Measurements from ENCODE around the gene PHETA2. TPM values are rescaled to one million over a fixed set of nuclear protein-coding genes. Genes with fewer than 3 reads are reported as not detected.
"Not testable (repeated sequence)": the region's sequence is repeated elsewhere in the genome, so short reads cannot be mapped to it uniquely, and the experiment has no call there.

Gene PHETA2
- total RNA-seq, 1 donor from 2014 or later, result 8.1 TPM

DNA sequence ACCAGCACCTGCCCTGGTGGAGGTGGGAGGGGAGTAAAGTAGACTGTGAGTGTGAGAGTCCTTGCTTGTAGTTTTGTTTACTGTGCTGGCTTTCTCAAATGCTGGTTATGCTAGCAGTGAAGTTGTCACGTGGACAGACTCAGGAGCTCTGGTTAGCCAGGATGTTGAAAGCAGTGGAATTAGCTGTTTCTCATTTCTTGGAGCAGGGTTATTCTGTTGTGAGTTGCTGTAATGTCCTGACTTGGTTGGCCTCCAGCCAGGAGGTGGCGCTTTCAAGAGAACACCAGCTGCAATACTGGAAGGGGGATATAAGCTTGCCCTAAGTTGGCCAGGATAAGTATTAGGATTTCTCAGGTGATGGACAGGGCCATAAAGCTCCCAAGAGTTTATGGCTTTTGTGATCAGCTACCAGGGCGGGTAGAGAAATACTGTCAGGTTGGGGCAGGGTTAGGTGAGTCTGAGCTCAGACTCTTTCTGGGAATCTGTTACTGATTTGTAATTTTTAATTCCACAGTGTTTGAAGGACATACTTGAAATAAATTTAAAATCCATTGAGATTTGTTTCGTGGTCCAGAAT is 42.9 kb downstream of the PHETA2 start:
- Mint-ChIP-seq H3K36me3 (peaks cover 24% of the 10 kb centered on the region), H3K9me3 (peaks cover 21% of the 10 kb centered on the region), H3K27me3 (ENCODE audit: low read depth) (no peaks in the 10 kb centered on the region), H3K4me3 (no peak overlapping the region), H3K4me1 (no peaks in the 10 kb centered on the region), H3K27ac (no peak overlapping the region)
- no peak for DNase-seq (ENCODE audit: low spot score in 2 of 2, unreplicated experiment in 2 of 2)
- TF ChIP-seq, protein P1, sequence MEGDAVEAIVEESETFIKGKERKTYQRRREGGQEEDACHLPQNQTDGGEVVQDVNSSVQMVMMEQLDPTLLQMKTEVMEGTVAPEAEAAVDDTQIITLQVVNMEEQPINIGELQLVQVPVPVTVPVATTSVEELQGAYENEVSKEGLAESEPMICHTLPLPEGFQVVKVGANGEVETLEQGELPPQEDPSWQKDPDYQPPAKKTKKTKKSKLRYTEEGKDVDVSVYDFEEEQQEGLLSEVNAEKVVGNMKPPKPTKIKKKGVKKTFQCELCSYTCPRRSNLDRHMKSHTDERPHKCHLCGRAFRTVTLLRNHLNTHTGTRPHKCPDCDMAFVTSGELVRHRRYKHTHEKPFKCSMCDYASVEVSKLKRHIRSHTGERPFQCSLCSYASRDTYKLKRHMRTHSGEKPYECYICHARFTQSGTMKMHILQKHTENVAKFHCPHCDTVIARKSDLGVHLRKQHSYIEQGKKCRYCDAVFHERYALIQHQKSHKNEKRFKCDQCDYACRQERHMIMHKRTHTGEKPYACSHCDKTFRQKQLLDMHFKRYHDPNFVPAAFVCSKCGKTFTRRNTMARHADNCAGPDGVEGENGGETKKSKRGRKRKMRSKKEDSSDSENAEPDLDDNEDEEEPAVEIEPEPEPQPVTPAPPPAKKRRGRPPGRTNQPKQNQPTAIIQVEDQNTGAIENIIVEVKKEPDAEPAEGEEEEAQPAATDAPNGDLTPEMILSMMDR (IDR thresholded peaks at IDR 0.05; ENCODE audit: unreplicated experiment), result no peak

DNA sequence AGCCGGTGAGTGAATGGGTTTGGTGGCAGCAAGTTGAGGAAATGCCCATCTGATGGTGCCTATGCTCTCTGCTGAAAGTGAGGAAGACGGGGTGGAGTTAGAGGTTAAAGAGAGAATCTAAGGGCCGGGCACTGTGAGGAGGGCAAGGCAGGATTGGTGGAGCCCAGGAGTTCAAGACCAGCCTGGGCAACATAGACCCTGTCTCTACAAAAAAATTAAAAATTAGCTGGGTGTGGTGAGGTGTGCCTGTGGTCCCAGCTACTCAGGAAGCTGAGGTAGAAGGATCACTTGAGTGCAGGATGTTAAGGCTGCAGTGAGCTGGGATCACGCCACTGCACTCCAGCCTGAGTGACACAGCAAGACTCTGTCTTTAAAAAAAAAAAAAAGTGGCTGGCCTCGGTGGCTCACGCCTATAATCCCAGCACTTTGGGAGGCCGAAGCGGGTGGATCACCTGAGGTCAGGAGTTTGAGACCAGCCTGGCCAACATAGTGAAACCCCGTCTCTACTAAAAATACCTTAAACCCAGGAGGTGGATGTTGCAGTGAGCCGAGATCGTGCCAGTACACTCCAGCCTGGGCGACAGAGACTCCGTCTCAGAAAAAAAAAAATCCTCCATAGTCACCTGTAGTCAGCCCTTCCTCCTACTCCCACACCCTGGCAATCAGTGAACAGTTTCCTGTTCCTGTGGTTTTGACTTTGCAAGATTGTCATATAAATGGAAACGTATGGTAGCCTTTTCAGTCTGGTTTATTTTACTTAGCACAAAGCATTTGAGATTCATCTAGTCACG is 46.4 kb downstream of the PHETA2 start:
- not testable (repeated sequence) for H3K4me3 Mint-ChIP-seq; H3K27ac Mint-ChIP-seq; DNase-seq (ENCODE audit: low spot score in 2 of 2, unreplicated experiment in 2 of 2); H3K9me3 Mint-ChIP-seq; H3K27me3 Mint-ChIP-seq (ENCODE audit: low read depth); H3K4me1 Mint-ChIP-seq; H3K36me3 Mint-ChIP-seq

DNA sequence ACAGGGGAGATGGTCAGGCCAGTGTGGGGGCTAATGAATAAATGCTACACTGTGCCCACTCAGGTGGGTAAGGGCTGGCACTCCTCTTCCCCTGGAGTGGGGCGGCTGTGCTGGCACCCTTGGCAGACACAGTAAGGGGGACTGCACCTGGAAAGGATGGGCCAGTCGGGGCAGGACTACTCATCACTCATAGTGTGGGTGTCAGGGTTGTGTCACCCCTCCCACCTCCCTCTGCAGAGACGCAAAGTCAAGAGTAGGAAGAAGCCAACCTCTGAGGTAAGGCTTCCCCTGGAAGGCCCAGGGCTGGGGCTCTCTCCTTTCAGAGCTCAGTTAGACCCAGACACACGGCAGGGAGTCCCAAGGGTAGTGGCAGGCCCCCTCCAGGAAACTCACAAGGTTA is 49.5 kb downstream of the PHETA2 start:
- not testable (repeated sequence) for H3K9me3 Mint-ChIP-seq; H3K36me3 Mint-ChIP-seq; H3K27me3 Mint-ChIP-seq (ENCODE audit: low read depth); H3K4me3 Mint-ChIP-seq; H3K4me1 Mint-ChIP-seq; H3K27ac Mint-ChIP-seq; DNase-seq (ENCODE audit: low spot score in 2 of 2, unreplicated experiment in 2 of 2)

DNA sequence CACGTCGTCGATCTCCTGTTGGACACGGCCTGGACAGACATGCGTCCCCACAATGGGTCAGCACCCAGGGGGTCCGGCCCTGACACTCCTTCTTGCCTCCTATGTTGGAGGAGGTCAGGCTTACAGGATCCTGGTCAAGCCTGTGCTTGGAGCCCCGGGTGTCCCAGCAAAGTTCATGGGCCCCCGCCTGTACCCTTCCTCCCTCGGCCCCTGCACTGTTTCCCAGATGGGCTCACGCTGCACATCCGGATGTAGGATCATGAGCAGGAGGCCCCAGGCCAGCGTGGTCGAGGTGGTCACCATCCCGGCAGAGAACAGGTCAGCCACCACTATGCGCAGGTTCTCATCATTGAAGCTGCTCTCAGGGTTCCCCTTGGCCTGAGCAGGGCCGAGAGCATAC is 53.6 kb downstream of the PHETA2 start:
- TF ChIP-seq, protein P1 (IDR thresholded peaks at IDR 0.05; ENCODE audit: unreplicated experiment), result no peak
- no peaks in the 10 kb centered on the region for H3K9me3 Mint-ChIP-seq
- no peak for DNase-seq (ENCODE audit: low spot score in 2 of 2, unreplicated experiment in 2 of 2)
- no peaks in the 10 kb centered on the region for H3K27me3 Mint-ChIP-seq (ENCODE audit: low read depth)
- H3K4me3 Mint-ChIP-seq, result no peak overlapping the region
- H3K4me1 Mint-ChIP-seq, result no peaks in the 10 kb centered on the region
- peaks cover 2% of the 10 kb centered on the region for H3K36me3 Mint-ChIP-seq
- no peak overlapping the region for H3K27ac Mint-ChIP-seq

DNA sequence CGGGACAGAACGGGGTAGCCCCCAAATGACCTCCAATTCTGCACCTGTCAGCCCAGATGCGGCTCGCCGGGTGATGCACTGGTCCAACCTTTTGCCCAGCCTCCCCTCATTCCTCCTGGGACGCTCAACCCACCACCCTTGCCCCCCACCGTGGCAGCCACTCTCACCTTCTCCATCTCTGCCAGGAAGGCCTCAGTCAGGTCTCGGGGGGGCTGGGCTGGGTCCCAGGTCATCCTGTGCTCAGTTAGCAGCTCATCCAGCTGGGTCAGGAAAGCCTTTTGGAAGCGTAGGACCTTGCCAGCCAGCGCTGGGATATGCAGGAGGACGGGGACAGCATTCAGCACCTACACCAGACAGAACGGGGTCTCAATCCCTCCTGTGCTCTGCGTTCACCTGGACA is 54.0 kb downstream of the PHETA2 start:
- H3K4me1 Mint-ChIP-seq; H3K27ac Mint-ChIP-seq; H3K36me3 Mint-ChIP-seq; H3K27me3 Mint-ChIP-seq (ENCODE audit: low read depth); H3K4me3 Mint-ChIP-seq; H3K9me3 Mint-ChIP-seq; DNase-seq (ENCODE audit: low spot score in 2 of 2, unreplicated experiment in 2 of 2): not testable (repeated sequence)

Other genes with a start within 250 kb of the PHETA2 start
- 127 to 130 TPM (median 129 TPM) in 3 replicates for gene SREBF2, start 241.1 kb upstream of the PHETA2 start, total RNA-seq
- gene SHISA8, start 159.2 kb upstream of the PHETA2 start, total RNA-seq, result not detected in 3 replicates
- 3.1 to 3.5 TPM (median 3.3 TPM) in 3 replicates for gene TNFRSF13C, start 147.4 kb upstream of the PHETA2 start, total RNA-seq
- gene CENPM, start 127.1 kb upstream of the PHETA2 start, total RNA-seq, result 12.5 to 14.9 TPM (median 13.3 TPM) in 3 replicates
- gene SEPTIN3, start 104.8 kb upstream of the PHETA2 start, total RNA-seq, result 8.8 to 9.0 TPM (median 9.0 TPM) in 3 replicates
- gene WBP2NL, start 75.5 kb upstream of the PHETA2 start, total RNA-seq, result not detected in 3 replicates
- 19.4 to 20.7 TPM (median 19.5 TPM) in 3 replicates for gene NAGA, start 3.4 kb upstream of the PHETA2 start, total RNA-seq
- 71.0 to 87.4 TPM (median 78.9 TPM) in 3 replicates for gene SMDT1, start 5.5 kb downstream of the PHETA2 start, total RNA-seq
- gene NDUFA6, start 16.5 kb downstream of the PHETA2 start, total RNA-seq, result 52.6 to 54.2 TPM (median 53.4 TPM) in 3 replicates
- gene CYP2D6, start 56.6 kb downstream of the PHETA2 start, total RNA-seq, result 6.3 to 7.2 TPM (median 6.4 TPM) in 3 replicates
- gene TCF20, start 196.4 kb downstream of the PHETA2 start, total RNA-seq, result 77.4 to 82.2 TPM (median 80.7 TPM) in 3 replicates

All from mesothelial cell of epicardium (in vitro differentiated cells).